Lower lobe of right lung (tissue), 2 donors: ENCODE results near the gene H1-8. TPM values are rescaled to one million over a fixed set of nuclear protein-coding genes. Genes with fewer than 3 reads are reported as not detected.

Experiments used
- ATAC-seq, 2 donors: fragments of 200-7000 bp; cut with Tn5 transposase; one replicate each; pipeline ENCODE4 v1.9.1; 2020 to 2022; ENCODE audit warnings: mild to moderate bottlenecking in 2 of 2, moderate library complexity in 2 of 2
- DNase-seq: peaks from one replicate; pipeline ENCODE4 v3.0.0-alpha.2; 2020
- H3K27ac ChIP-seq: fragments of 200-600 bp; one replicate; pipeline ENCODE4 v1.8.0; 2022
- H3K27me3 ChIP-seq: fragments of 200-600 bp; one replicate; pipeline ENCODE4 v1.8.0; 2022; ENCODE audit warnings: low read depth
- H3K36me3 ChIP-seq: fragments of 200-600 bp; one replicate; pipeline ENCODE4 v1.8.0; 2022; ENCODE audit warnings: mild to moderate bottlenecking
- H3K4me1 ChIP-seq: fragments of 200-600 bp; one replicate; pipeline ENCODE4 v1.8.0; 2022
- H3K4me3 ChIP-seq: fragments of 200-600 bp; one replicate; pipeline ENCODE4 v1.8.0; 2022; ENCODE audit warnings: mild to moderate bottlenecking
- H3K9me3 ChIP-seq: fragments of 200-600 bp; one replicate; pipeline ENCODE4 v1.8.0; 2022
- CTCF ChIP-seq: fragments of 200-600 bp; IDR thresholded peaks from one replicate; pipeline ENCODE4 v1.8.0; 2022; ENCODE audit warnings: antibody characterized with exemption, mild to moderate bottlenecking
- intact Hi-C: fragments of 100-400 bp; cut with DNase I; formaldehyde crosslinking; loops from one replicate; pipeline ENCODE4 v1.11.0; 2022
- total RNA-seq: library from RNA; stranded (reverse); fragmentation: NEBNext Ultra II Directional; extraction: Animal tissue kit (Norgen Biotek cat#: 25700); gene quantifications from one replicate; pipeline ENCODE4 v1.2.1, GENCODE V29; 2021
- donor health status: DM: no; HTN: yes; CAD: no; lungs with severe emphysema.

The H1-8 gene
- total RNA-seq, 1 donor from 2014 or later, result not detected

DNA sequence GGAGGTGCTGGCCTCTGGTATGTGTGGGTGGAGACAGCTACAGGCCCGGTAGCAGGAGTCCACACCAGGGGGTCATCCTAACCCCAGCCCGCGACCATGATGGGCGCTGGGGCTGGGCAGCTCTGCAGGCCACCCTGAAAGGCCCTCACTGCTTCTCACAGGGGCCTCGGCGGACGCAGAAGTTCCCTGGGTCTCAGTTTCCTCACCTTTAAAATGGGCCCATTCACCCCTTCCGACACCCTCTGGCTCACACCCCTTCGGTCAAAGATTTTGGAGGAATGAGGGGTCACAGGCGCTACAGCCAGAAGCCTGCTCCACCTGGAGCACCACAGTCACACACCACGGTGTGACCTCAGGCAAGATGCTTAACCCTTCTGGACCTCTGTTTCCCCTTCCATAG lies 55.5 kb downstream of the H1-8 start:
- ATAC-seq, result no peak
- peaks cover 100% of the 10 kb centered on the region for H3K4me1 ChIP-seq

GRCh38 chr3:129599073-129599472 lies 56.1 kb downstream of the H1-8 start:
- Histone ChIP-seq H3K9me3 (no peaks in the 10 kb centered on the region), H3K36me3 (no peaks in the 10 kb centered on the region), H3K4me3 (no peak overlapping the region), H3K27ac (peak overlapping the region; percentile 89), H3K4me1 (peaks cover 100% of the 10 kb centered on the region), H3K27me3 (no peaks in the 10 kb centered on the region)
- DNase-seq (no peak), ATAC-seq (no peak)
- TF ChIP-seq CTCF, result no peak
- intact Hi-C loops, result no loop called here

More for the DNA sequence above, 55.5 kb downstream of the H1-8 start:
- H3K9me3 ChIP-seq, result no peaks in the 10 kb centered on the region
- intact Hi-C loops, result no loop called here
- H3K27ac ChIP-seq, result peak overlapping the region; percentile 89
- TF ChIP-seq CTCF, result no peak
- H3K4me3 ChIP-seq, result no peak overlapping the region
- no peaks in the 10 kb centered on the region for H3K27me3 ChIP-seq
- no peaks in the 10 kb centered on the region for H3K36me3 ChIP-seq
- DNase-seq, result no peak

GRCh38 chr3:129599607-129600006 lies 56.6 kb downstream of the H1-8 start:
- Histone ChIP-seq H3K27ac (peak overlapping the region; percentile 89), H3K27me3 (no peaks in the 10 kb centered on the region), H3K4me3 (peak overlapping the region; percentile 10), H3K9me3 (no peaks in the 10 kb centered on the region), H3K36me3 (no peaks in the 10 kb centered on the region), H3K4me1 (peaks cover 100% of the 10 kb centered on the region)
- TF ChIP-seq CTCF, result no peak
- intact Hi-C loops, result no loop called here
- DNase-seq (peak; percentile 86), ATAC-seq (peak; percentile 21 to 39)

GRCh38 chr3:129600348-129600747 lies 57.4 kb downstream of the H1-8 start:
- Histone ChIP-seq H3K4me1 (peaks cover 96% of the 10 kb centered on the region), H3K4me3 (peak overlapping the region; percentile 10), H3K27me3 (no peaks in the 10 kb centered on the region), H3K27ac (peak overlapping the region; percentile 89), H3K9me3 (no peaks in the 10 kb centered on the region), H3K36me3 (no peaks in the 10 kb centered on the region)
- ATAC-seq (no peak), DNase-seq (no peak)
- no peak for TF ChIP-seq CTCF
- intact Hi-C loops, result no loop called here

Other genes starting within 250 kb of the H1-8 start
- 4.8 TPM for gene EFCAB12, start 114.5 kb upstream of the H1-8 start, total RNA-seq
- gene MBD4, start 103.2 kb upstream of the H1-8 start, total RNA-seq, result 38.8 TPM
- gene IFT122, start 103.0 kb upstream of the H1-8 start, total RNA-seq, result 29.9 TPM
- not detected for gene RHO, start 14.5 kb upstream of the H1-8 start, total RNA-seq
- gene PLXND1, start 63.5 kb downstream of the H1-8 start, total RNA-seq, result 233 TPM